GM23338 (cell line): ENCODE results near the gene NOMO2.
"Not testable (repeated sequence)": the region's sequence is repeated elsewhere in the genome, so short reads cannot be mapped to it uniquely, and the experiment has no call there.

Experiments
- CTCF ChIP-seq, 2 experiments: fragments of 200-600 bp in 1 of 2; sonication (generic) in 1 of 2; conservative IDR thresholded peaks; 2 replicates each; pipeline versions ENCODE4 v1.5.1 to v1.6.1; 2016 to 2017; ENCODE audit warnings: antibody characterized with exemption in 2 of 2, low read depth in 2 of 2, mild to moderate bottlenecking in 2 of 2, moderate library complexity in 1 of 2
- ETS1 ChIP-seq: IDR thresholded peaks from 2 replicates; pipeline ENCODE4 v1.6.1; 2016; ENCODE audit warnings: antibody characterized with exemption
- EZH2phosphoT487 ChIP-seq: fragments of 200-600 bp; sonication (generic); IDR thresholded peaks from one replicate; pipeline ENCODE4 v1.8.1; 2018; ENCODE audit warnings: antibody characterized with exemption; ENCODE audit not compliant: unreplicated experiment

- not testable (repeated sequence) for TF ChIP-seq ETS1; CTCF (conservative IDR thresholded peaks at IDR 0.05; ENCODE audit: low read depth in 2 of 2); EZH2phosphoT487
These were observed 23.9 kb upstream of the NOMO2 start for GRCh38 chr16:18585789-18586188.
